Measurements from ENCODE around the gene STAG3. TPM values are rescaled to one million over a fixed set of nuclear protein-coding genes. Genes with fewer than 3 reads are reported as not detected.
A peak's percentile ranks its signal among the peaks of the same experiment; 100 is the strongest.

The STAG3 gene
- total RNA-seq, 2 donors from 2014 or later: 13.7 to 24.4 TPM

DNA sequence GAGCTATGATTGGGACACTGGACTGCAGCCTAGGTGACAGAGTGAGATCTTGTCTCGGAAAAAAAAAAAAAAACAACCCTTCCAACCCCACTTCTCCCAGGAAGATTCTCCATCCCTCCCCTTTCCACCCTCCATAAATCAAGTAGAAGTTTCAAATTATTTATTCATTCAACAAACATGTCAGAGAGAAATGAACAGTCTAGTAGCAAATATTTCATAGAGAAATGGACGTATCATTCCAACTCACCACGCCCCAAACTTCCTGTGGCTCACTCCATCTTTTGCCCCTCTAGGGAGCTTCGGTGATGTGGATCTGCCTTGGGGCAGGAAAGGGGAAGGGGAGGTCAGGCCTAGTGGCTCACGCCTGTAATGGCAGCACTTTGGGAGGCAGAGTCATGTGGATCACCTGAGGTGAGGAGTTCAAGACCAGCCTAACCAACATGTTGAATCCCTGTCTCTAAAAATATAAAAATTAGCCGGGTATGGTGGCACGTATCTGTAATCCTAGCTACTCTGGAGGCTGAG, 18.6 kb upstream of the STAG3 start:
- Mint-ChIP-seq H3K27me3 (no peaks in the 10 kb centered on the region), H3K27ac (peak overlapping the region; percentile 71 to 79), H3K4me3 (peak overlapping the region; percentile 78), H3K36me3 (no peaks in the 10 kb centered on the region), H3K4me1 (ENCODE audit: low read depth in 2 of 2) (peaks cover 6 to 7% of the 10 kb centered on the region in 2 donors), H3K9me3 (no peaks in the 10 kb centered on the region)
- ATAC-seq (no peak), DNase-seq (ENCODE audit: low spot score) (peak; percentile 34)

DNA sequence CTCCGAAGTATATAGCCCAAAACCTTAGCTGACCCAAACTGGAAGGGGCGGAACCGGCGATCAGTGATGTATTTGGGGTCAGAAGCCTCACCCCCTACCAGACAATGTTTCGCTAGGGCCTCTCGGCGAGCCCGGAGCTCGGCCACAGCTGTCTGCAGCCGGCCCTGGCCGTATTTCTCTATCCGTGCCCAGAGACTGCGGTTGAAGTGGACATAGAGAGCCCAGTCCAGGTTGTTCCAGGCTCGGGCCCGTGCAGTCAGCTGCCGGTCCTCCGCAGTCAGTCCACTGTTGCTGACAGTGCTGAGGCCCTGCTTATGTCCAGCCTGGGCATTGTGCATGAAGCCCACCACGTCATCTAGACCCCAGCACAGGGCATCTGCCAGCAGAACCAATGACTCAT, 17.7 kb upstream of the STAG3 start:
- Mint-ChIP-seq H3K27ac (no peak overlapping the region), H3K4me1 (ENCODE audit: low read depth in 2 of 2) (peaks cover 6 to 7% of the 10 kb centered on the region in 2 donors), H3K4me3 (peak overlapping the region; percentile 34), H3K9me3 (no peaks in the 10 kb centered on the region), H3K27me3 (no peaks in the 10 kb centered on the region), H3K36me3 (no peaks in the 10 kb centered on the region)
- no peak for ATAC-seq
- no peak for DNase-seq (ENCODE audit: low spot score)

DNA sequence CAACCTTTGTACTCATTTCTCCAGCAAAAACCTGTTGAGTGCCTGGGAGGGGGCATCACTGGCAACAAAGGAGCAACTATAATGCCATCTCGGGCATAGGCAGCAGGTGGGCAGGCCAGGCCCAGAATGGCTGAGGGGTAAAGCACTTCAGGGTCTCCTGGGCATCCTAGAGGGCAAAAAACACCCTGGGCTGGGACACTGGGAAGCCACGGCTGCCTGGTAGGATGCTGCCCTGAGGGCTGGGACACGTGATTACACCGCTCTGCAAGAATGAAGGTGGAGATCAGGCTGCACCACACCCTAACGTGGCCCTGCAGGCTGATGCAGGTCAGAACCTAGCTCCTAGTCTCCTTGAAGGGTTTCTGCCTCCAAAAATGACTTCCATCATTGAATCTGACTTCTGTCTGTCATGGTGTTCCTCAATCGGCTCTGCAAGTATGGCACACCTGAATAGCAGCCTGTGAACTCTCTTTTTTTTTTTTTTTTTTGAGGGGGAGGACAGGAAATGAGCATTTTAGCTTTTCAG, 14.6 kb upstream of the STAG3 start:
- no peak for ATAC-seq
- Mint-ChIP-seq H3K27ac (no peak overlapping the region), H3K36me3 (no peaks in the 10 kb centered on the region), H3K4me3 (no peak overlapping the region), H3K4me1 (ENCODE audit: low read depth in 2 of 2) (peaks cover 8 to 20% of the 10 kb centered on the region in 2 donors), H3K27me3 (peaks cover 23 to 29% of the 10 kb centered on the region in 2 donors), H3K9me3 (no peaks in the 10 kb centered on the region)
- DNase-seq (ENCODE audit: low spot score): no peak

DNA sequence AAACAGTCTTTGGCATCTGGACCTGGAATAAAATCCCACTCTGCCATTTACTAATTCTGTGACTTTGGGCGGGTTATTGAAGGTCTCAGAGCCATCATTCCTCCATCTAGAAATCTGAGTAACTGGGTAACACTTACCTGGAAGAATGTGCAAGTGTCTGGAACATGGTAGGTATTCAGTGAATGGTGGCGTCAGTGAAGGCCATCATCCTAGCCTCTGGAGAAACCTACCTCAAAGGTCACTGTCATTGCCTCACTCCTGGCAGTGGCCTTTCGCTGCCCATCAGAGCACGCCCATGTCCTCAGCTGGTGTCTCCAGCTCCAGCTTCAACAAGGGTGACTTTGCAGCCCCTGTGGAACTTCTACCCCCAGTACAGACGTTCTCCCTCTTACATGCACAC, 13.8 kb upstream of the STAG3 start:
- Mint-ChIP-seq H3K4me3 (no peak overlapping the region), H3K9me3 (no peaks in the 10 kb centered on the region), H3K27me3 (peaks cover 30 to 37% of the 10 kb centered on the region in 2 donors), H3K36me3 (no peaks in the 10 kb centered on the region), H3K4me1 (ENCODE audit: low read depth in 2 of 2) (peaks cover 16 to 28% of the 10 kb centered on the region in 2 donors), H3K27ac (no peak overlapping the region)
- no peak for ATAC-seq
- DNase-seq (ENCODE audit: low spot score): no peak

DNA sequence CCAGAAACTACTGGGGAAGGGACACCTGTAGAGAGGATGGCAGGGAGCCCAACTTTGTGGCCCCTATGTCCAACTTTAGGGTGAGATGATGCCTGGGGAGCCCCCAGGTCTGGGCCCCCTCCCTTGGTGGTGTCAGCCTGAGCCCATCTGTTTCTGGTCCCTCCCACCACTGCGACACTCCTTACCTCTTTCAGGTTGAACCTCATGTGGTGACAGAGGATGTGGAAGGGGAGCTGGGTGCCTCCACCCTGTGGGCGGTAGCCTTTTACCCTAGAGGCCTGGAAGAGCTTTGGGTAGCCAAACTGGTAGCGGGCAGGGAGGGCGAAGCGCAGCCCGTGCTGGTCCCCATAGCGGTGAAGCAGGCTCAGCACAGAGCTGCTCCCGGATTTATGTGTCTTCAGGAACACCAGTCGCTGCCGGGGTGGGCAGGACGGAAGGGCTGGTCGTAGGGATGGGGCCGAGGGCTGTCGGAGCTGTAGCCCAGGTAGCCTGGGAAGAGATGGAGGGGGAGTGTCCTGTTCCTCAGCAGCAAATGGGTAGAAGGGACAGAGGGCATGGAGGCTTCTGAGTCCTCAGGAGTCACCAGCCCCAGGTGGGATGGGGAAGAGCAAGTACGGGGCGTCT, 11.3 kb upstream of the STAG3 start:
- peaks cover 24 to 36% of the 10 kb centered on the region in 2 donors for H3K4me1 Mint-ChIP-seq (ENCODE audit: low read depth in 2 of 2)
- H3K9me3 Mint-ChIP-seq: no peaks in the 10 kb centered on the region
- peak overlapping the region; percentile 10 for H3K4me3 Mint-ChIP-seq
- peak overlapping the region; percentile 16 to 37 for H3K27ac Mint-ChIP-seq
- peaks cover 38 to 49% of the 10 kb centered on the region in 2 donors for H3K27me3 Mint-ChIP-seq
- DNase-seq (ENCODE audit: low spot score): no peak
- peak in 1 of 2 donors; percentile 21 for ATAC-seq
- no peaks in the 10 kb centered on the region for H3K36me3 Mint-ChIP-seq

DNA sequence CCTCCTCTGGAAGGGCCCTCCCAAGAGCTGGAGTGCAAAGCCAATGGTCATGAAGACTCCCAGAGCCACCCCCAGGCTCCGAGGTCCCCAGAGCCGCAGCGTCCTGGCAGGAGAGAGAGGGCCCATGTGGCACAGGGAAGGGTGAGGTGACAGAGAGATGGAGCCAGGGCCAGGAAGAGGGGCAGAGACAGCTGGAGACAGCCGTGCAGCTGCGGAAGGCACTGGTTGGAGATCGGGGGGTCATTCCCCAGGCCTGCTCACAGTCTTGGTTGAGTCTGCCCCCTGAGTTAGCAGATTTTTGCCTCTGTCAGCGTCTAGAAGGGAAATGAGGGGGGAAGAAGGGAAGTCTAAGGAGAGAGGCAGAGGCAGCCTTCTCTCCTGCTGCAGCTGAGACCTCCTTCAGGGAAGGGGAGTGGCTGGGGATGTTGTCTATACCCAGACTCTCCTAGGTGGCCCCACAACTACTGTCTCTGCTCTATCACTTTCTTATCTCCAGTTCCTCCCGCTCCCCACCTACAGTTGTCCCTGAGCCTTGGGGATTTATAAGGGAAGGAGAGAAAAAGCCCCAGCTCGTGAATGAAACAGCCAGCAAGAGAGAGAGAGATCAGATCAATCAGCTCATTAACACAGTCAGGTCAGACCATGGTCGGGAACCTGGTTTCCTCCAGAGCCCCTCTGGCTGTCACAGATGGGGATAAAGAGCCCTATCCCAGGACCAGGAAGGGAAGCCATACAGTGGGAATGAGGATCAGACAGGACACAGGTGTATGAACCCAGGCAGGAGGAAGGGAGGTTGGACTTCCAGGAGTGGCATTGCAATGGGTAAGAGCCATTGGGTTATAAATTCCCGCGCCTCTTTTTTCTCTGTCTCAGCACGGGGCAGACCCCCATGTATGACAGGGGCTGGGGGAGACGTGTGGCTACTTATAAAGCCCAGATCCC, 10.5 kb upstream of the STAG3 start:
- no peak for DNase-seq (ENCODE audit: low spot score)
- H3K27me3 Mint-ChIP-seq: peaks cover 38 to 49% of the 10 kb centered on the region in 2 donors
- H3K9me3 Mint-ChIP-seq: no peaks in the 10 kb centered on the region
- peaks cover 24 to 40% of the 10 kb centered on the region in 2 donors for H3K4me1 Mint-ChIP-seq (ENCODE audit: low read depth in 2 of 2)
- peak overlapping the region; percentile 66 for H3K4me3 Mint-ChIP-seq
- peak overlapping the region; percentile 16 to 37 for H3K27ac Mint-ChIP-seq
- ATAC-seq: no peak
- no peaks in the 10 kb centered on the region for H3K36me3 Mint-ChIP-seq

DNA sequence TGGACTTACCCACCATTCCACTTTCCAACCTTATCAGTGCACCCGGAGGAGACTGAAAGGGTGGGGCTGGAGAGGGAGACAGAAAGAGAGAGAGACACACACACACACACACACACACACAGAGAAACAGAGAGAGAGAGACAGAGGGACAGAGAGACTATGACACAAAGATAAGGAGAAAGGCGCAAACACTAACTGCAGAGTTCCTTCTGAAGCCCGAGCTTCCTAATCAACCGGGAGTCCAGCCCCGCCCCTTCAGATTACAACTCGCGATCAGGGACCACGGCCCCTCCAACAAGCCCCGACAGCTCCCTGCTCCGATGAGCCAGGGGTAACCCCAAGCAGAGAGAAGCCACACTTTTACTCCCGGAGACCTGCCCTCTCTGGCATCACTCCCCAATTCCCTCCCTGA, 9.8 kb upstream of the STAG3 start:
- H3K4me1 Mint-ChIP-seq (ENCODE audit: low read depth in 2 of 2): peaks cover 24 to 40% of the 10 kb centered on the region in 2 donors
- H3K36me3 Mint-ChIP-seq: no peaks in the 10 kb centered on the region
- no peak overlapping the region for H3K27ac Mint-ChIP-seq
- DNase-seq (ENCODE audit: low spot score) (no peak), ATAC-seq (no peak)
- H3K4me3 Mint-ChIP-seq: peak overlapping the region; percentile 66
- peaks cover 38 to 49% of the 10 kb centered on the region in 2 donors for H3K27me3 Mint-ChIP-seq
- no peaks in the 10 kb centered on the region for H3K9me3 Mint-ChIP-seq

DNA sequence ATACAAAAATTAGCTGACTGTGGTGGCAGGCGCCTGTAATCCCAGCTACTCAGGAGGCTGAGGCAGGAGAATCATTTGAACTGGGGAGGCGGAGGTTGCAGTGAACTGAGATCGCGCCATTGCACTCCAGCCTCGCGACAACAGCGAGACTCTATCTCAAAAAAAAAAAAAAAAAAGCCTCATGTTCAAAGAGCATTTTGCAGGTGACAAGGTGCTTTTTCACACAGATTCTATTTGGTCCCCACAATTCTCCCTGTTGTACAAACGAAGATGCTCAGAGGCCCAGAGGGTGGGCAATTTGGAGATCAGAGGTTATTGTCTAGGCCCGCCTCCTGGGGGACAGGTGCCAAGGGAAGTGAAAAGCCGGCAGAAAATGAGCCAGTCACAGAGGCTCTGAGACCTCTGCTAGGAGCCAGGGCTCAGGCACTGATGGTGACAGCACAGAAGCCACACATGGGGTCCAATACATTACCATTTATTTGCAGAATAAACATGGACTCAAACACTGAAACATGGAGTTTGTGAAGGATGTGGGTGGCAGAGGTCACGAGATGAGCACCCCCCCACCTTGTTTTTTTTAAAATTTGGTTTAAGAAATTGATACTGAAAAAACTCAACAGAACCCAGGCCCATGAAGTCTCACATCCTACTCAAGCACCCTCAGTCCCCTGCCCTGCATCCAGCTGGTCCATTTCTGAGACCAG, 8.4 kb upstream of the STAG3 start:
- no peaks in the 10 kb centered on the region for H3K36me3 Mint-ChIP-seq
- H3K9me3 Mint-ChIP-seq: no peaks in the 10 kb centered on the region
- H3K27me3 Mint-ChIP-seq: peaks cover 38 to 56% of the 10 kb centered on the region in 2 donors
- ATAC-seq (no peak), DNase-seq (ENCODE audit: low spot score) (no peak)
- no peak overlapping the region for H3K4me3 Mint-ChIP-seq
- peaks cover 24 to 40% of the 10 kb centered on the region in 2 donors for H3K4me1 Mint-ChIP-seq (ENCODE audit: low read depth in 2 of 2)
- no peak overlapping the region for H3K27ac Mint-ChIP-seq

DNA sequence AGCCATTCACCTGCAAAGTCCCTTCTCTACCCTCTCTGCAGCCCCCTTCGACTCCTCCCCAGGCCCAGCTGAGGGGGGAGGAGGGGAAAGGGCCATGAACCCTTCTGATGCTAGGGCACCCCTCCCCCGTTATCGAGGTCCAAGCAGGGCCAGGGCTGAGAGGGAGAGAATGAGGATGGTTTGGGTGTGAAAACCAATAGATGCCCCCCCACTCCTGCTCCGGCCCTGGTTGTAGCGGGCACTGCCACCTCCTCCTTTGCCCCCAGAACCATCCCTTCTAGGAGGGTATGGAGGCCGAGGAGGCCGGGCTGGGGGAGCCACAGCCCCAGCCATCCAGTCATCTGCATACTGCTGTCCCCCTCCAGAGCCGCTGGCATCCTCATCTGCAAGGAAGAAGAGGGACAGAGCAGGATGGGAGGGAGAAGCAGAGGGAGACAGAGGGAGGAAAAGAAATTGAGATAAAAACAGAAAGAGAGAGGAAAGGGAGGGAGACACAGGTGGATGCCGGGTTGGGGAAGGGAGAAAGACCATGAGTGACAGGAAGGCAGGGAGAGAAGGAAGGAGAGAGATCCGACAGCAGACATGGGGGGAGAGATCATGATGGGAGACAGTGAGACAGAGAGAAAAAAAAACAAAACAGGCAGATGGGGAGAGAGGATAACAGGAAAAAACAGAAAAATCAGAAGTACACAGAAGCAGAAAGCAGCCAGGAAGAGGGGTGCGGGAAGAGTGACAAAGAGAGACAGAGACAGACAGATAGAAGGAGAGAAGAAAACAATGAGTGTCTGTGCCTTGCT, 7.4 kb upstream of the STAG3 start:
- peaks cover 38 to 55% of the 10 kb centered on the region in 2 donors for H3K27me3 Mint-ChIP-seq
- H3K4me3 Mint-ChIP-seq: peak overlapping the region; percentile 71
- H3K4me1 Mint-ChIP-seq (ENCODE audit: low read depth in 2 of 2): peaks cover 24 to 43% of the 10 kb centered on the region in 2 donors
- no peaks in the 10 kb centered on the region for H3K9me3 Mint-ChIP-seq
- DNase-seq (ENCODE audit: low spot score) (no peak), ATAC-seq (no peak)
- peak overlapping the region in 1 of 2 donors; percentile 1 for H3K27ac Mint-ChIP-seq
- H3K36me3 Mint-ChIP-seq: no peaks in the 10 kb centered on the region

DNA sequence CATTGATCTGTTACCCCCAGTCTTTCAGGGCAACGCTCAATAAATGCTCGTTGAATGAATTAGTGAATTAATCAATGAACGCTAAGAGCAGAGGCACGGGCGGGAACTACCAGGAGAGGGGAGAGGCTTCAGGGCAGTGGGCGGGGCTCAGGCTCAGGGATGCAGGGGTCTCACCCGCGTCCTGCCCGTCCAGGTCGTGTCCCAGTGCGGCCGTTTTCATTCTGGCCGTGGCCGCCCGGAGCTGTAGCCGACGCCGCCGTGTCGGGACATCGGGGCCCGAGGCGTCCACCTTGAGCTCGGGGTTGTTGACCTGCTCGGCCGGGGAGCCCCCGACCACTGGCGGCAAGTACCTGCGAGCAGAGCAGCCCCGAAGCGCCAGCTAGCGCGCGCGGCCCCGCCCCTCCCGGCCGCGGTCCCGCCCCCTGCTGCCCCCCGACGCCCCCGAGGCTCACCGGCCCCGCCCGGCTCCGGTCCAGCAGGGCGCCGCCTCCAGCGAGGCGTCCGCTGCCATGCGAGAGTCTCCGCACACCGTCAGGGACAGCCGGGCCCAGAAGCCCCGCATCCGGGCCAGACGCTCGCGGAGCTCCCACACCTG, 6.5 kb upstream of the STAG3 start:
- peaks cover 35 to 46% of the 10 kb centered on the region in 2 donors for H3K27me3 Mint-ChIP-seq
- H3K4me3 Mint-ChIP-seq: peak overlapping the region; percentile 71
- no peaks in the 10 kb centered on the region for H3K9me3 Mint-ChIP-seq
- no peak overlapping the region for H3K27ac Mint-ChIP-seq
- no peaks in the 10 kb centered on the region for H3K36me3 Mint-ChIP-seq
- no peak for DNase-seq (ENCODE audit: low spot score)
- ATAC-seq: peak; percentile 72 to 78
- peaks cover 24 to 43% of the 10 kb centered on the region in 2 donors for H3K4me1 Mint-ChIP-seq (ENCODE audit: low read depth in 2 of 2)

DNA sequence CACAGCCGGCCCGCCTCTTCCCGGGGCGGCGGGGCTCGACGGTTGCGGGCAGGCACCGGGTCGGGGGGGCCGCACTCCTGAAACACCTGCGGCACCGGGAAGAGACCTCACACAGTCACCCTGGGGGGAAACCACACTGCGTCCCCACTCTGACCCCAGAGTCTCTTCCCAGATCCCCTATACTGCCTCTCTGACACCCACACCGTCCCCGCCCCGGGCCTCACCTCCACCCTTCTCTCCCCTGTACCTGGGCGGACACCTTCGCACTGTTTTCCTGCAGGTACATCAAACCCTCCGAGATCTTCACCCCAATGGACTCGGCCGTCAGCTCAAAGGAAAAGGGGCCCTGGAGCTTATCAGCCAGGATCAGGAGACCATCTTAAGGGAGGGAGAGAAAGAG, 5.9 kb upstream of the STAG3 start:
- peaks cover 30 to 44% of the 10 kb centered on the region in 2 donors for H3K4me1 Mint-ChIP-seq (ENCODE audit: low read depth in 2 of 2)
- peak overlapping the region; percentile 64 for H3K4me3 Mint-ChIP-seq
- H3K36me3 Mint-ChIP-seq: no peaks in the 10 kb centered on the region
- peaks cover 29 to 40% of the 10 kb centered on the region in 2 donors for H3K27me3 Mint-ChIP-seq
- DNase-seq (ENCODE audit: low spot score): no peak
- no peak for ATAC-seq
- H3K27ac Mint-ChIP-seq: no peak overlapping the region
- H3K9me3 Mint-ChIP-seq: no peaks in the 10 kb centered on the region

DNA sequence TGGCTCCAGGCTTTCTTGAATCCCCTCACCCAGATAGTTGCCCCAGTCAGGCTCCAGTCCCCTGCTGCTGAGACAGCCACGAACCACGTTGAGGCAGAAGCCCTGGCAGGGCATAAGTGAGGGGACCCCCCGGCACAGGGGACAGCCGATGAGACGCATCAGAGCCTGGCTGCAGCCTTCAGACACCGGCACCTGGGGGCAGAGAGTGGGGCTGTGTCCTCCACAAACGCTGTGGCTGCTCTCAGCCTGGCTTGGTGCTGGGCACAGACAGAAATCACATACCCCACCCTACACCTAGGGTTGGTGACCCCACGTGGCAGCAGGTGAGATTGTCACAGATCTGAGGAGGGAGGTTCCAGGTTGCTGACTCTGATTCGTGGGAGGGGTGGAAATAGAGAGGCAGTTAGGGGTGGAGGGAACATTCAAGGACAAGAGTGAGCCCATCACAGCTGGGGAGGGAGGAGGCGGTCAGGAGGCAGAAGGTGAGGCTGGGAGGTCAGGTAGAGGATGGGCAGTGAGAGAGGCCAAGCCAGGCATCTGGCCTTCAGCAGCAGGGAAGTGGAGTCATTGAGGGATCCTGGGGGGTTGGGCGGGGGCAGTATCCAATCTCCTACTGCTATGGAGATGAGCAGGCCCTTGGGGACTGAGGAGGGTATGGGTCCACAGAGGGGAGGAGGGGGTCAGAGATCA, 3.8 kb upstream of the STAG3 start:
- Mint-ChIP-seq H3K27ac (no peak overlapping the region), H3K36me3 (no peaks in the 10 kb centered on the region), H3K27me3 (peaks cover 10 to 18% of the 10 kb centered on the region in 2 donors), H3K9me3 (no peaks in the 10 kb centered on the region), H3K4me1 (ENCODE audit: low read depth in 2 of 2) (peaks cover 19 to 28% of the 10 kb centered on the region in 2 donors), H3K4me3 (no peak overlapping the region)
- ATAC-seq (no peak), DNase-seq (ENCODE audit: low spot score) (no peak)

Measured in natural killer cell treated with Interleukin-12 subunit alpha and Interleukin-12 subunit beta and Interleukin-15 and Interleukin-18, amount 100 ng/mL, for 72 hours (primary cell).